Diencephalon (tissue), 1 donor: ENCODE results near the gene HERC6. TPM values are rescaled to one million over a fixed set of nuclear protein-coding genes. Genes with fewer than 3 reads are reported as not detected.

ENCODE experiments used
- small RNA-seq: library from RNA; depleted of rRNA; stranded (forward); fragments of <200 nt; gene quantifications from one replicate; pipeline ENCODE3, GENCODE V24; 2014
- total RNA-seq: library from RNA; depleted of rRNA; stranded (reverse); fragments of >200 nt; gene quantifications from one replicate; pipeline ENCODE4 v1.2.3, GENCODE V29; 2014

The HERC6 gene
- 6.9 TPM for total RNA-seq

GRCh38 chr4:88378691-88379559 is at the start of gene HERC6:
Gene HERC6, plus strand, starts transcription at chr4:88378852. Its CDS starts 70 bp downstream, at chr4:88378922.

GRCh38 chr4:88456670-88457306 is 78.1 kb downstream of the HERC6 start, which contains the start of gene HERC5:
Gene HERC5, plus strand, starts transcription at chr4:88457119. Its CDS starts 151 bp downstream, at chr4:88457270.

Small RNA genes within 50 kb of the gene (small RNA-seq; reads per million reads assigned to genes)
- not detected for gene RF00019

Other genes with a start within 250 kb of the HERC6 start
- 24.7 TPM for gene ABCG2, start 220.2 kb upstream of the HERC6 start, total RNA-seq
- 108 TPM for gene PPM1K, start 94.3 kb upstream of the HERC6 start, total RNA-seq
- 3.5 TPM for gene HERC5, start 78.3 kb downstream of the HERC6 start, total RNA-seq
- 78.2 TPM for gene PYURF, start 144.9 kb downstream of the HERC6 start, total RNA-seq
- 39.2 TPM for gene HERC3, start 213.6 kb downstream of the HERC6 start, total RNA-seq